Measurements from ENCODE around the gene SPN. TPM values are rescaled to one million over a fixed set of nuclear protein-coding genes. Genes with fewer than 3 reads are reported as not detected.
"Not testable (repeated sequence)": the region's sequence is repeated elsewhere in the genome, so short reads cannot be mapped to it uniquely, and the experiment has no call there.

Gene SPN
- total RNA-seq, 2 experiments from 2014 or later: 109 to 114 TPM

DNA sequence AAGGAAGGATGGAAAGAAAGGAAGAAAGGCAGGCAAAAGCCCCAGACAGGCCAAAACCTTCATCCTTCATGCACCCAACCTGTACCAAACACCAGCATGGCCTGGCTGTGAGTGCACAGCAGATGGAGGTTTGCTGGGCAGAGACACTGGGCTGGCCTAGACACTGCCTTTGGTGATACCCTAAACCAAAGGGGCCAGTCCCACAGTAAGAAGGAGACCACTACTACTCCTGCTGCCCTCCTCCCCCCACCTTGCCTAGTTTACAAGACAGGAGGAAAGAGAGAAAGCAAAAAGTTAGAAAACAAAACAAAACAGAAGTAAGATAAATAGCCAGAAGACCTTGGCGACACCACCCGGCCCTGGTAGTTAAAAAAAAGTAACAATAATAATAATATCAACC, 35.0 kb downstream of the SPN start:
- Mint-ChIP-seq H3K4me1 (ENCODE audit: low read depth) (peaks cover 27% of the 10 kb centered on the region), H3K9me3 (no peaks in the 10 kb centered on the region), H3K36me3 (no peaks in the 10 kb centered on the region), H3K27ac (no peak overlapping the region), H3K4me3 (no peak overlapping the region), H3K27me3 (no peaks in the 10 kb centered on the region)
- no peak for DNase-seq
- CTCF ChIA-PET: interaction anchor here (0.6 to 7.8 kb wide), 7 partner anchors 25 to 333 kb away, joined by 3 to 79 read pairs (median 3); partner anchors contain the start of genes MVP, PAGR1 and TLCD3B
- POLR2A ChIA-PET: no interaction called here
- intact Hi-C loops (cut with micrococcal nuclease): no loop called here

DNA sequence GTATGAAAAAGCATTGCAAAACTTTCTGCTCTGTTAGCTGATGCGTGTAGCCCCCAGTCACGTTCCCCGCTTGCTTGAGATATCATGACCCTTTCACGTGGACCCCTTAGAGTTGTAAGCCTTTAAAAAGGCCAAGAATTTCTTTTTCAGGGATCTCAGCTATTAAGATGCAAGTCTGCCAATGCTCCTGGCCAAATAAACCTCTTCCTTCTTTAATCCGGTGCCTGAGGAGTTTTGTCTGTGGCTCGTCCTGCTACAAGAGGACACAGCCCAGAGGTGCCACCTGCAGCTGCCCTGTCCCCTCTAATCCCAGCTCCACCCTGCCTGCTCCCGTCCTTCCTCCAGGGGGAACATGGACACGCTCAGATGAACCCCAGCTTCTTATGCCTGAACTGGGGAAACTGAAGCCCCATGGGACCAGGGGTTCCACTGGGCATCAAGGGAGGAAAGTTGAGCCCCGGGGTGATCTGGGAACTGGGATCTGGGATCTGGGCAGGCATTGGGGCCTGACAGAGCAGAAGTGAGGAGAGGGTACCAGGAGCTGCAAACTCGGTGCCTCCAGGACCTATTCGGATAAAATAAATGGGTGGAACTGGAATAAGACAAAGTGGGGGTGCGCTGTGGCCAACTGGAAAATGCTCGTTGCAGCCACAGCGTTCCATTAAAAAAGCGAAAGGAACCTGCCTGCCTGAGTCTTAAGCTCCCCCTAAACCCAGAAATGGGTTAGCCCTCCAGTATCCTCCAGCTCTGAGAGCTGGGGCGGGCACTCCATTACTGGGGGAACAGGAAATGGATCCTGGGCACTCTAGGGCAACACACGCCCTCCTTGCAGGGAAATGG, 35.7 kb downstream of the SPN start:
- POLR2A ChIA-PET: no interaction called here

DNA sequence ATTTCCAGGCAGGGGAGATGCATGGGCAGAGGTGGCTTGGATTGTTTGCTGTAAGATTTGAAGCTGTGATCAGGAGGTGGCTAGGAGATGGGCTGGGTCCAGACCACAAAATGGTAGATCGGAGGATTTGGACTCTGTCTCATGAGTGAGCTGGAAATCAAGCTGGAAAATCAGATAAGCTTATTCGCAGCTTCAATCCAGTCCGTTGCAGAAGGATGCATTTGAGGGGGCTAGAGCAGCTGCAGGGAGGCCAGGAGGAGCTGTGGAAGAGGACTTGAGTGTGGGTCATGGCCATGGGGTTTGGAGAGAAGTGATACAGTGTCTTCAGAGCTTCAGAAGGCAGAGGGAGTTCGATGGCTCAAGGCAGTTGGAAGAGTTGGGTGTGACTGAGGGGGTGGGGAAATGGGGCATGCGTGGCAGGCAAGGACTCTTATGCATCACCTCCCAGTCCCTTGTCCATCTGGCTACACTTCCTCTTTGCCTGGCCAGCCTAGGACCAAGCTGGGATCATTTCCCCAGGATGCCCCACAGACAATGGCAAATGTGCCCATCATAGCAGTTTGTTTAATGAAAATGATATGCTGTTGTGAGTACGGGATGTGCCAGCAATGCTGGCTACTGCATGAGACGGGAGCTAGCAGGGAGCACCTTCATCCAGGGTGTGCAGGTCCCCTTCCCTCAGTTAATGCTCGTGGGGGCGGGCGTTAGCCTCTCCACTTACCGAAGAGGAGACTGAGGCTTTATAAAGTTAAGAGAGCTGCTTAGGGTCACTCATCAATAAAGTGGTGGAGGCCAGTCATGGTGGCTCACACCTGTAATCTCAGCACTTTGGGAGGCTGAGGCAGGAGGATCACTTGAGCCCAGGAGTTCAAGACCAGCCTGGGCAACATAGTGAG, 36.5 kb downstream of the SPN start:
- intact Hi-C loops (cut with micrococcal nuclease): loop anchor here (1.0 to 2.0 kb wide), 5 partner anchors 22 to 322 kb away; partner anchors contain the start of gene KIF22
- Mint-ChIP-seq H3K9me3 (no peaks in the 10 kb centered on the region), H3K36me3 (no peaks in the 10 kb centered on the region), H3K27me3 (no peaks in the 10 kb centered on the region), H3K27ac (no peak overlapping the region), H3K4me1 (ENCODE audit: low read depth) (peaks cover 31% of the 10 kb centered on the region), H3K4me3 (no peak overlapping the region)
- CTCF ChIA-PET: interaction anchor here (0.6 to 7.8 kb wide), 42 partner anchors 8 to 392 kb away, joined by 3 to 97 read pairs (median 5); partner anchors contain the start of genes CDIPT, KIF22, MVP and PAGR1
- DNase-seq: no peak
- POLR2A ChIA-PET: interaction anchor here (1.0 to 2.4 kb wide), 5 partner anchors 47 to 149 kb away, joined by 3 to 12 read pairs (median 9); partner anchors contain the start of genes C16orf54 and PAGR1

More for the DNA sequence above, 35.7 kb downstream of the SPN start:
- no peaks in the 10 kb centered on the region for H3K36me3 Mint-ChIP-seq
- no peaks in the 10 kb centered on the region for H3K9me3 Mint-ChIP-seq
- H3K4me1 Mint-ChIP-seq (ENCODE audit: low read depth): peaks cover 31% of the 10 kb centered on the region
- H3K27me3 Mint-ChIP-seq: no peaks in the 10 kb centered on the region
- no peak overlapping the region for H3K4me3 Mint-ChIP-seq
- intact Hi-C loops (cut with micrococcal nuclease): no loop called here
- H3K27ac Mint-ChIP-seq: no peak overlapping the region
- CTCF ChIA-PET: interaction anchor here (0.8 to 7.8 kb wide), 16 partner anchors 14 to 356 kb away, joined by 3 to 97 read pairs (median 12); partner anchors contain the start of genes KIF22, MVP, PAGR1 and TLCD3B
- no peak for DNase-seq

DNA sequence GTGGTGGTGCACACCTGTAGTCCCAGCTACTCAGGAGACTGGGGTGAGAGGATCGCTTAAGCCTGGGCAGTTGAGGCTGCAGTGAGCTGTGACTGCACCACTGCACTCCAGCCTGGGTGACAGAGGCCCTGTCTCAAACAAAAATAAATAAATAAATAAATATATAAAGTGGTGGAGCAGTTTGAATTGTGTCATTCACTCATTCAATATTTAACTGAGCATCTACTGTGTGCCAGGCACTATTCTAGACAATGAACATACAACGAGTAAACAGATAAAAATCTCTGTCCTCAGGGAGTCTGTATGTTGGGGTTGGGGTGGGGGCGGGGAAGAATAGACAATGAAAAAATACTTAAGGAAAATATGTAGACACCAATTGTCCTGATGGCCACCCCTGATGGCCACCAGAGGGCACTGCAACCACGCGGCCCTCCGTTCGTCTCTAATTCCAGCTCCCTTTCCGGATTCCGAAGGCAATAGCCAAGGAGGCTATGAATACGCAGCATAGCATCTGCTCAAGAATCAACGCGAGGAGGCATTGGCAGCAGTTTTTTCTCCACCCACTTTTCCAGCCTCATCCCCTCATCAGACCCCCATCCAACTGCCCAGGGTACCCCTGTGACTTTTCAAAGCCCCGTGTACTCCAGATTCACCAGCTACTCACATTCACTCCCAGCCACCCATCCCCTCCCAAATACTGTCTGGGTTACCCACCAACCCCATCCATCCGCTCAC, 37.4 kb downstream of the SPN start:
- peak; percentile 86 for DNase-seq
- no peaks in the 10 kb centered on the region for H3K9me3 Mint-ChIP-seq
- H3K4me3 Mint-ChIP-seq: peak overlapping the region; percentile 26
- peak overlapping the region; percentile 80 for H3K27ac Mint-ChIP-seq
- no peaks in the 10 kb centered on the region for H3K36me3 Mint-ChIP-seq
- no peaks in the 10 kb centered on the region for H3K27me3 Mint-ChIP-seq
- CTCF ChIA-PET: interaction anchor here (0.6 to 7.8 kb wide), 47 partner anchors 9 to 392 kb away, joined by 3 to 97 read pairs (median 4); partner anchors contain the start of genes CDIPT, INO80E, KIF22 and MVP
- POLR2A ChIA-PET: interaction anchor here (0.6 to 2.4 kb wide), 6 partner anchors 46 to 261 kb away, joined by 3 to 12 read pairs (median 7); partner anchors contain the start of genes C16orf54 and PAGR1
- H3K4me1 Mint-ChIP-seq (ENCODE audit: low read depth): peaks cover 34% of the 10 kb centered on the region
- intact Hi-C loops (cut with micrococcal nuclease): loop anchor here (1.0 to 2.0 kb wide), 5 partner anchors 21 to 321 kb away; partner anchors contain the start of gene KIF22

DNA sequence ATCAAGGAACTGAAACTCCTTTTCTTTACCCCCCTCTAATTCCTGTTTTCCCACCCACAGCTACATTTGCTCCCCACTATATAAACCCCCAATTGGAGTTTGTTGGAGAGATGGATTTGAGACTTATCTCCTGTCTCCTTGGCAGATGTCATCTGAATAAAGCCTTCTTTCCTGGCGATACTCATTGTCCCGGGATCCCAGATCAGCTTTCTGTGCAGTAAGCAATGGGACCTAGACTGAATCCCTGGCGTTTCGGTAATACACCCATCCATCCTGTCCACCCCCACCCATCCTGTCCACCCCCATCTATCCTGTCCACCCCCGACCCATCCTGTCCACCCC, 38.1 kb downstream of the SPN start:
- ChIA-PET CTCF (interaction anchor here (0.7 to 7.8 kb wide), 37 partner anchors 10 to 330 kb away, joined by 3 to 97 read pairs (median 5); partner anchors contain the start of genes INO80E, KIF22, MVP and PAGR1), POLR2A (interaction anchor here (0.6 to 2.4 kb wide), 9 partner anchors 30 to 227 kb away, joined by 3 to 12 read pairs (median 5); partner anchors contain the start of genes KCTD13 and PAGR1)
- H3K27ac Mint-ChIP-seq: no peak overlapping the region
- no peaks in the 10 kb centered on the region for H3K27me3 Mint-ChIP-seq
- peaks cover 34% of the 10 kb centered on the region for H3K4me1 Mint-ChIP-seq (ENCODE audit: low read depth)
- H3K4me3 Mint-ChIP-seq: no peak overlapping the region
- DNase-seq: no peak
- intact Hi-C loops (cut with micrococcal nuclease): loop anchor here (1.0 to 2.0 kb wide), 3 partner anchors 31 to 90 kb away; partner anchors contain the start of gene KIF22
- H3K9me3 Mint-ChIP-seq: no peaks in the 10 kb centered on the region
- no peaks in the 10 kb centered on the region for H3K36me3 Mint-ChIP-seq

DNA sequence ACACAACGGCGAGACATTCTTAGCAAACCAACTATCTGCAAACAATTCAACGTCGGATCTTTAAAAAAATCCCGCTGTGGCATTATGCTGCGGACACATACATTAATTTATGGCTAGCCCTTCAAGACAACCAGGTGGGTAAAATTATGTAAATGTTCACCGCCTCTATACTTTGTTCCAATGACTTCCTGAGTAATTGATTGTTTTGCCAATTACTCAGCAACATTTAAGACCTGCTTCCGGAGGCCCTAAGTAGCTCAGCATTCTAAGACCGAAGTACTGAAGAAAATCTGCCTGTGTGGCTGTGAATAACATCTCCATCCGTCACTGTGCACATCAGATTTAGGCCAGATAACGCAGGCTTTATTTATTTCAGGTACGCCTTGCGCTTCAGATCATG, 39.2 kb downstream of the SPN start:
- H3K27ac Mint-ChIP-seq: peak overlapping the region; percentile 88
- no peaks in the 10 kb centered on the region for H3K9me3 Mint-ChIP-seq
- intact Hi-C loops (cut with micrococcal nuclease): loop anchor here (1.0 kb wide), 4 partner anchors 8 to 125 kb away; partner anchors contain the start of gene PAGR1
- no peaks in the 10 kb centered on the region for H3K36me3 Mint-ChIP-seq
- peak; percentile 40 for DNase-seq
- CTCF ChIA-PET: interaction anchor here (0.8 to 7.8 kb wide), 20 partner anchors 10 to 329 kb away, joined by 3 to 97 read pairs (median 11); partner anchors contain the start of genes KIF22, MVP, PAGR1 and TLCD3B
- peak overlapping the region; percentile 60 for H3K4me3 Mint-ChIP-seq
- H3K27me3 Mint-ChIP-seq: no peaks in the 10 kb centered on the region
- H3K4me1 Mint-ChIP-seq (ENCODE audit: low read depth): peaks cover 34% of the 10 kb centered on the region
- POLR2A ChIA-PET: interaction anchor here (0.6 to 2.1 kb wide), 12 partner anchors 13 to 962 kb away, joined by 3 to 12 read pairs (median 4); partner anchors contain the start of genes KCTD13 and KIF22

DNA sequence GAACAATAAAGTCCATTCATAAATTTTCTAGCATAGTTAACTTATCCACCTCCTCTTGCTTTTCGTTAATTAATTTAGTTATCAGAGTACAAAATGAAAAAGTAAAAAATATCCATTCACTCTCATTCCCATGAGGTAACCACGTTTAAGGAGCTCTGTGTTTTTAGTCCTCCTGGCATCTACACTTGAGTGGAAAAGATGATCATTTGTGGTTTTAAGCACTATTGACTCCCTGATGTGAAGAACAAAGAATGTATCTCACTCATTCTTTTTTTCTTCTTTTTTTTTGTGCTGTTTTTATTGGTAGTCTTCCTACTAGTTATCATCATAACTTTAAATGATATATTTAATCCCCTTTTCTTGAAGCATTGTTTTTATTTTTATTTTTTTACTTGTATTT, 42.0 kb downstream of the SPN start:
- Mint-ChIP-seq H3K36me3 (no peaks in the 10 kb centered on the region), H3K9me3 (no peaks in the 10 kb centered on the region), H3K27me3 (no peaks in the 10 kb centered on the region), H3K4me1 (ENCODE audit: low read depth) (peaks cover 39% of the 10 kb centered on the region), H3K27ac (no peak overlapping the region), H3K4me3 (no peak overlapping the region)
- POLR2A ChIA-PET: interaction anchor here (1.0 kb wide), 1 partner anchor 86 kb away, joined by 3 read pairs; the partner anchor contains the start of gene KIF22
- intact Hi-C loops (cut with micrococcal nuclease): no loop called here
- no peak for DNase-seq
- CTCF ChIA-PET: interaction anchor here (1.2 to 2.5 kb wide), 2 partner anchors 80 to 143 kb away, joined by 6 to 7 read pairs; no protein-coding TSS in a partner anchor

DNA sequence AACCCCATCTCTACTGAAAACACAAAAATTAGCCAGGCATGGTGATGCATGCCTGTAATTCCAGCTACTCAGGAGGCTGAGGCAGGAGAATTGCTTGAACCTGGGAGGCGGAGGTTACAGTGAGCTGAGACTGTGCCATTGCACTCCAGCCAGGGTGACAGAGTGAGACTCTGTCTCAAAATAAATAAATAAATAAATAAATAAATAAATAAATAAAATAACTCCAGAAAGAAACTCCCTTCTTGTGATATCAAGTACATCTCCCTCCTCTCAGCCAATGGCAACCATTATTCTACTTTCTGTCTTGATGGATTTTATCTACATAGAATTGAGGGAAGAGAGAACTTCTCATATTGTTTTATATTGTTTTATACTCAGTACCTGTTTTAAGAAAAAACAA, 44.1 kb downstream of the SPN start:
- intact Hi-C loops (cut with micrococcal nuclease); POLR2A ChIA-PET; H3K27me3 Mint-ChIP-seq; CTCF ChIA-PET; H3K27ac Mint-ChIP-seq; H3K9me3 Mint-ChIP-seq; DNase-seq; H3K36me3 Mint-ChIP-seq; H3K4me3 Mint-ChIP-seq: not testable (repeated sequence)
- H3K4me1 Mint-ChIP-seq (ENCODE audit: low read depth): peaks cover 31% of the 10 kb centered on the region

DNA sequence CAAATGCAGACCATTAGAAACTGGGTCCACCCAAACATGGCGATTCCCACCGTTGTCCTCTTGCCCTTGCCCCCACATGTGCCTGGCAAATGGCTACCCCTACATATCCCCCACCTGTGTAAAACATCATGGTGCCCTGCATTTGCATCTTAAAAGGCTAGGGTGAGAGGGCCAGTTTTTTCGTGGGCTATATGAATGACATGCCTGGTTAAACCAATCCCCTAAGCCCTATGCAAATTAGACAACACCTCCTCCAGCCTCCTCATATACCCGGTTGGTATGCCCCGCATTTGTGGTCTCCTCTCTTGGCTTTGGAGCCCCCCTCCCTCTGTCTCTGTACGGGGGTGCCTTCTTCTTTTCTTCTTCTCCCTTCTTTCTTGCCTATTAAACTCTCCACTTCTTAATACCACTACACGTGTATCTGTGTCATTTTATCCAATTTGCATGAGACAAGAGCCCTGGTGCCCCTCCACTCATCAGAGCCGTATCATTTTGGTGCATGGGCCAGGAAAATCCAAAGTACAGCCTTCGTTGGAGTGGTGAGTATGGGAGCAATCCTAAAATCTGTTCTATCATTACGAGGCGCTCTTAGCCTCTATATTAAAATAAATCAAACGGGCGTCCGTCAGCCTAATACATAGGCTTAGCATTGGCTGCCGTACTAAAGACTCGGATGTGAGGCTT, 46.0 kb downstream of the SPN start:
- no peaks in the 10 kb centered on the region for H3K36me3 Mint-ChIP-seq
- H3K27me3 Mint-ChIP-seq: no peaks in the 10 kb centered on the region
- intact Hi-C loops (cut with micrococcal nuclease): no loop called here
- ChIA-PET POLR2A (no interaction called here), CTCF (interaction anchor here (1.5 to 7.1 kb wide), 3 partner anchors 8 to 323 kb away, joined by 6 to 68 read pairs (median 7); no protein-coding TSS in a partner anchor)
- H3K27ac Mint-ChIP-seq: no peak overlapping the region
- H3K9me3 Mint-ChIP-seq: no peaks in the 10 kb centered on the region
- DNase-seq: no peak
- H3K4me1 Mint-ChIP-seq (ENCODE audit: low read depth): peaks cover 17% of the 10 kb centered on the region
- H3K4me3 Mint-ChIP-seq: no peak overlapping the region

DNA sequence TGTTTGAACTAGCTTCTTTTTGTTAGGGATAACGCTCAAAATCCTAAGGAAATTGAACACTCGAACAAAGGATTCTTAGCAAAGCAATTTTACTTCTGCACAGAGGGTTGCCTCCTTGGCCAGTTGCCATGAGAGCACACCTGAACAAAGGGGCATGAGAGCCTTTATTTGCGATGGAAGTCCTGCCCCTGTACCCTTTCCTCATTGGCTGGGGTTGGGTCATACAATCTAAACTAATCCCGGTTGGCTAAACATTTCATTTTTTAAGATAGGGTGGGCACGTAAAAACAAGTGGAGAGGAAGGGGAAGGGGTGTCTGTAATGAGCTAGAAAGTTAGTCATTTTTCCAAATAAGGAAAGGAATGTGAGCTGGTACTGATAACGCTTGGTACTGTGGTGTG, 46.6 kb downstream of the SPN start:
- intact Hi-C loops (cut with micrococcal nuclease): loop anchor here (1.0 kb wide), 1 partner anchor 7 kb away; no protein-coding TSS in a partner anchor
- H3K4me1 Mint-ChIP-seq (ENCODE audit: low read depth): peaks cover 17% of the 10 kb centered on the region
- H3K4me3 Mint-ChIP-seq, POLR2A ChIA-PET, H3K36me3 Mint-ChIP-seq, H3K9me3 Mint-ChIP-seq, H3K27me3 Mint-ChIP-seq, H3K27ac Mint-ChIP-seq, DNase-seq: not testable (repeated sequence)
- CTCF ChIA-PET: interaction anchor here (1.5 to 7.1 kb wide), 5 partner anchors 9 to 323 kb away, joined by 3 to 68 read pairs (median 6); no protein-coding TSS in a partner anchor

Measured in activated CD4-positive, alpha-beta memory T cell treated with anti-CD3 and anti-CD28 coated beads for 36 hours (primary cell).